Measurements from ENCODE around the gene ALDOB. TPM values are rescaled to one million over a fixed set of nuclear protein-coding genes. Genes with fewer than 3 reads are reported as not detected.

ALDOB gene
- total RNA-seq, 2 experiments from 2014 or later, result not detected

- no peak for DNase-seq
- ATAC-seq (ENCODE audit: poor library complexity), result no peak
- Mint-ChIP-seq H3K27ac (no peak overlapping the region), H3K36me3 (ENCODE audit: low read depth) (no peaks in the 10 kb centered on the region), H3K4me1 (ENCODE audit: low read depth) (no peaks in the 10 kb centered on the region), H3K27me3 (peaks cover 66% of the 10 kb centered on the region), H3K9me3 (no peaks in the 10 kb centered on the region), H3K4me3 (no peak overlapping the region)
- peaks cover 7 to 17% of the 10 kb centered on the region in 2 experiments for H3K27me3 ChIP-seq (ENCODE audit: control insufficient read depth in 1 of 2, insufficient read depth in 2 of 2, low read length in 2 of 2)
- H3K27ac ChIP-seq (ENCODE audit: low read depth in 1 of 2, low read length in 2 of 2), result no peak overlapping the region
- no peak overlapping the region for H3K4me3 ChIP-seq (ENCODE audit: low read length)
- CTCF ChIA-PET, result no interaction called here
- no peaks in the 10 kb centered on the region for H3K4me1 ChIP-seq (ENCODE audit: insufficient read depth, low read length)
- H3K36me3 ChIP-seq (ENCODE audit: insufficient read depth, low read length), result no peaks in the 10 kb centered on the region
- POLR2A ChIA-PET, result no interaction called here
- no peak for TF ChIP-seq CTCF (IDR thresholded peaks at IDR 0.05)
- H3K9me3 ChIP-seq (ENCODE audit: control insufficient read depth in 1 of 2, insufficient read depth in 1 of 2, low read length in 2 of 2), result no peaks in the 10 kb centered on the region
- intact Hi-C loops (cut with DNase I, micrococcal nuclease), result loop anchor here in 1 of 2 experiments (10.0 kb wide), 1 partner anchor 261 kb away; no protein-coding TSS in a partner anchor
These were observed 27.8 kb upstream of the ALDOB start for GRCh38 chr9:101463397-101463796.

GRCh38 chr9:101462558-101462957 is 27.0 kb upstream of the ALDOB start:
- H3K27ac Mint-ChIP-seq, result no peak overlapping the region
- Histone ChIP-seq H3K36me3 (ENCODE audit: insufficient read depth, low read length) (no peaks in the 10 kb centered on the region), H3K4me1 (ENCODE audit: insufficient read depth, low read length) (no peaks in the 10 kb centered on the region), H3K27ac (ENCODE audit: low read depth in 1 of 2, low read length in 2 of 2) (no peak overlapping the region), H3K9me3 (ENCODE audit: control insufficient read depth in 1 of 2, insufficient read depth in 1 of 2, low read length in 2 of 2) (no peaks in the 10 kb centered on the region), H3K27me3 (ENCODE audit: control insufficient read depth in 1 of 2, insufficient read depth in 2 of 2, low read length in 2 of 2) (peaks cover 6 to 17% of the 10 kb centered on the region in 2 experiments), H3K4me3 (ENCODE audit: low read length) (no peak overlapping the region)
- peaks cover 57% of the 10 kb centered on the region for H3K27me3 Mint-ChIP-seq
- DNase-seq (no peak), ATAC-seq (ENCODE audit: poor library complexity) (no peak)
- ChIA-PET CTCF (no interaction called here), POLR2A (no interaction called here)
- intact Hi-C loops (cut with DNase I, micrococcal nuclease), result loop anchor here in 1 of 2 experiments (10.0 kb wide), 1 partner anchor 262 kb away; no protein-coding TSS in a partner anchor
- no peaks in the 10 kb centered on the region for H3K9me3 Mint-ChIP-seq
- no peaks in the 10 kb centered on the region for H3K36me3 Mint-ChIP-seq (ENCODE audit: low read depth)
- TF ChIP-seq CTCF (IDR thresholded peaks at IDR 0.05), result no peak
- H3K4me3 Mint-ChIP-seq, result no peak overlapping the region
- no peaks in the 10 kb centered on the region for H3K4me1 Mint-ChIP-seq (ENCODE audit: low read depth)

- intact Hi-C loops (cut with DNase I, micrococcal nuclease), result loop anchor here in 1 of 2 experiments (10.0 kb wide), 1 partner anchor 264 kb away; no protein-coding TSS in a partner anchor
- H3K4me3 ChIP-seq (ENCODE audit: low read length), result no peak overlapping the region
- H3K27me3 ChIP-seq (ENCODE audit: control insufficient read depth in 1 of 2, insufficient read depth in 2 of 2, low read length in 2 of 2), result peaks cover 6 to 7% of the 10 kb centered on the region in 2 experiments
- ATAC-seq (ENCODE audit: poor library complexity) (no peak), DNase-seq (no peak)
- no peaks in the 10 kb centered on the region for H3K9me3 ChIP-seq (ENCODE audit: control insufficient read depth in 1 of 2, insufficient read depth in 1 of 2, low read length in 2 of 2)
- Mint-ChIP-seq H3K36me3 (ENCODE audit: low read depth) (no peaks in the 10 kb centered on the region), H3K4me1 (ENCODE audit: low read depth) (no peaks in the 10 kb centered on the region), H3K27me3 (peaks cover 53% of the 10 kb centered on the region), H3K9me3 (no peaks in the 10 kb centered on the region), H3K27ac (no peak overlapping the region), H3K4me3 (no peak overlapping the region)
- no peak for TF ChIP-seq CTCF (IDR thresholded peaks at IDR 0.05)
- CTCF ChIA-PET, result no interaction called here
- no peaks in the 10 kb centered on the region for H3K4me1 ChIP-seq (ENCODE audit: insufficient read depth, low read length)
- H3K27ac ChIP-seq (ENCODE audit: low read depth in 1 of 2, low read length in 2 of 2), result no peak overlapping the region
- POLR2A ChIA-PET, result no interaction called here
- no peaks in the 10 kb centered on the region for H3K36me3 ChIP-seq (ENCODE audit: insufficient read depth, low read length)
These were observed 25.4 kb upstream of the ALDOB start for GRCh38 chr9:101460965-101461364.

Measured in CD4-positive, alpha-beta T cell (primary cell).